ENCODE measurements around the gene PRKN. TPM values are rescaled to one million over a fixed set of nuclear protein-coding genes. Genes with fewer than 3 reads are reported as not detected.

Gene PRKN
- total RNA-seq, 2 donors from 2014 or later: 3.3 to 4.8 TPM

DNA sequence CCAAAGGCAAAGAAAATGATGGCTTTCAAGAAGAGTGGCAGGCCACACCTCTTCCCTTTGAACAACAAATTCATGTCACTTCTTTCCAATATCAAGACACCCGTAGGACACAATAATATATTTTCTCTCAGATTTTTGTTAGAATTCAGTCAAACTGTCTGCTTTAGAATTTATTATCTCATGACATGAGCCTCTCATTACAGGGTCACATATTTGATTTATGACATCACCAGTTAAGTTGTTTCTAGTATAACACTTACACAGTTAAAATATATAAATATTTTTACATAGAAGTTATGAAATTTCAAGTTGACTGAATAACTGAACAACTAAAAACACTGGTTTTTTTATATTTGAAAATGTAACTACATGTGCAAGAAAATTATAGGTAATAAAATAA is 1133.2 kb downstream of the PRKN start:
- TF ChIP-seq, protein P1, sequence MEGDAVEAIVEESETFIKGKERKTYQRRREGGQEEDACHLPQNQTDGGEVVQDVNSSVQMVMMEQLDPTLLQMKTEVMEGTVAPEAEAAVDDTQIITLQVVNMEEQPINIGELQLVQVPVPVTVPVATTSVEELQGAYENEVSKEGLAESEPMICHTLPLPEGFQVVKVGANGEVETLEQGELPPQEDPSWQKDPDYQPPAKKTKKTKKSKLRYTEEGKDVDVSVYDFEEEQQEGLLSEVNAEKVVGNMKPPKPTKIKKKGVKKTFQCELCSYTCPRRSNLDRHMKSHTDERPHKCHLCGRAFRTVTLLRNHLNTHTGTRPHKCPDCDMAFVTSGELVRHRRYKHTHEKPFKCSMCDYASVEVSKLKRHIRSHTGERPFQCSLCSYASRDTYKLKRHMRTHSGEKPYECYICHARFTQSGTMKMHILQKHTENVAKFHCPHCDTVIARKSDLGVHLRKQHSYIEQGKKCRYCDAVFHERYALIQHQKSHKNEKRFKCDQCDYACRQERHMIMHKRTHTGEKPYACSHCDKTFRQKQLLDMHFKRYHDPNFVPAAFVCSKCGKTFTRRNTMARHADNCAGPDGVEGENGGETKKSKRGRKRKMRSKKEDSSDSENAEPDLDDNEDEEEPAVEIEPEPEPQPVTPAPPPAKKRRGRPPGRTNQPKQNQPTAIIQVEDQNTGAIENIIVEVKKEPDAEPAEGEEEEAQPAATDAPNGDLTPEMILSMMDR (conservative IDR thresholded peaks at IDR 0.05): no peak
- Mint-ChIP-seq H3K27ac (no peak overlapping the region), H3K4me1 (peaks cover 8% of the 10 kb centered on the region), H3K36me3 (ENCODE audit: low read depth) (no peaks in the 10 kb centered on the region), H3K9me3 (peaks cover 4% of the 10 kb centered on the region), H3K4me3 (no peak overlapping the region), H3K27me3 (ENCODE audit: insufficient read depth) (no peaks in the 10 kb centered on the region)
- H3K36me3 ChIP-seq (ENCODE audit: control insufficient read depth, insufficient read depth, low read length): no peaks in the 10 kb centered on the region
- no peak overlapping the region for H3K9ac ChIP-seq (ENCODE audit: extremely low read depth, low read length, poor library complexity, severe bottlenecking)
- no peak overlapping the region for H3K4me3 ChIP-seq (ENCODE audit: low read length)
- no peak overlapping the region for H3K27ac ChIP-seq (ENCODE audit: low read depth, low read length)
- no peaks in the 10 kb centered on the region for H3K4me1 ChIP-seq (ENCODE audit: control insufficient read depth, insufficient read depth, low read length)
- H3K27me3 ChIP-seq (ENCODE audit: control insufficient read depth, insufficient read depth, low read length, poor library complexity, severe bottlenecking): no peaks in the 10 kb centered on the region
- H3K9me3 ChIP-seq (ENCODE audit: control insufficient read depth, low read length): peaks cover 11% of the 10 kb centered on the region
- no peak for DNase-seq
- 86 to 100% methylated on average over 1 of the region's 1 CpG for WGBS, 2 experiments (ENCODE audit: insufficient coverage in 1 of 2, insufficient read length in 1 of 2)

DNA sequence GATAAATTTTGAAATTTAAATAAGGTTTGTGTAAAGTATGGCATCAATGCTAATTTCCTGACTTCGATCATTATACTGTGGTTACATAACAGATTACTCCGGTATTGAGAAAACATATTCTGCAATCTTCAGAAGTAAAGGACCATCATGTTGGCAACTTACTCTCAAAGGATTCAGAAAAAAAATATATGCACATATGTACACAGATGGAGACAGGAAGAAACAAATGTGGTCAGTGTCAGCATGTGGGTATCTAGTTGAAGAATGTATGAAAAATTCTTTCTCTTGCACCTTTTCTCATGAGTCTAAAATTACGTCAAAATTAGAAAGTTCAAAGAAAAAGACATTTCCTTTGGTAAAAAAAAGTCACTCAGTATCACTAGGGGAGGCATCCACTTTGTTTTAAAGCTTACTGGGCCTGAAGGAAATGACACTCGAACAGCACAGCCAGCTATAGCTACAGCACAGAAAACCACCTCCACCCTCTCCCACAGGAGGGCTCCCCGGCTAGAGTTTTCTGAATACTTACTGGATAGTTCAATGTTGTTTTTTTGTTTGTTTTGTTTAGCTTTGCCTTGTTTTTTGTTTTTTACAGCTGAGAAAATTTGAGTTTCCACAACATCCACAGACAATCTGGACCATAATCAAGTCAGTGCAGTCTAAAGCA is 1136.5 kb downstream of the PRKN start:
- Histone ChIP-seq H3K9ac (ENCODE audit: extremely low read depth, low read length, poor library complexity, severe bottlenecking) (no peak overlapping the region), H3K9me3 (ENCODE audit: control insufficient read depth, low read length) (no peaks in the 10 kb centered on the region), H3K27me3 (ENCODE audit: control insufficient read depth, insufficient read depth, low read length, poor library complexity, severe bottlenecking) (no peaks in the 10 kb centered on the region), H3K4me3 (ENCODE audit: low read length) (no peak overlapping the region), H3K36me3 (ENCODE audit: control insufficient read depth, insufficient read depth, low read length) (no peaks in the 10 kb centered on the region), H3K27ac (ENCODE audit: low read depth, low read length) (no peak overlapping the region), H3K4me1 (ENCODE audit: control insufficient read depth, insufficient read depth, low read length) (no peaks in the 10 kb centered on the region)
- Mint-ChIP-seq H3K9me3 (no peaks in the 10 kb centered on the region), H3K36me3 (ENCODE audit: low read depth) (no peaks in the 10 kb centered on the region), H3K27me3 (ENCODE audit: insufficient read depth) (no peaks in the 10 kb centered on the region), H3K4me3 (no peak overlapping the region), H3K27ac (no peak overlapping the region), H3K4me1 (no peaks in the 10 kb centered on the region)
- WGBS, 2 experiments (ENCODE audit: insufficient coverage in 1 of 2, insufficient read length in 1 of 2): 76 to 100% methylated on average over 2 to 5 of the region's 5 CpGs
- TF ChIP-seq, protein P1 (conservative IDR thresholded peaks at IDR 0.05): peak; percentile 40
- no peak for DNase-seq

DNA sequence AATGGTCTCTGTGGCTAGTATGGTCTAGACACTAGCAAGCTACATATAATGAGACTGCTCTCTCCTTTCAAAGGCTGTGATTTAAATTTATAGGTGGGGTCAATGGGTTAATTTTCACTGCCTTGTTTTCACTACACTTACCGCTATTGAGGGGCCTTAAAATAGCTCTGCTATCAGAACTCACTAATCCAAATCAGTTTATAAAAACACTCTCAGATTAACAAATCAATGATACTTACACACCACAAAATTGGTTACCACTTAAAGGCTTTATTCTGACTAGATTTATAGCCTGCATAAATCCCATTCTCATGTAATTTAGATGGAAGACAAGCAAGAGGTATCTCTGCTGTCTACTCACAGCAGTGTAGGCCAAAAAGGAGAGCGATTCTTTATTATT is 1140.7 kb downstream of the PRKN start:
- no peaks in the 10 kb centered on the region for H3K4me1 Mint-ChIP-seq
- H3K27ac Mint-ChIP-seq: no peak overlapping the region
- no peaks in the 10 kb centered on the region for H3K9me3 Mint-ChIP-seq
- Histone ChIP-seq H3K27me3 (ENCODE audit: control insufficient read depth, insufficient read depth, low read length, poor library complexity, severe bottlenecking) (no peaks in the 10 kb centered on the region), H3K27ac (ENCODE audit: low read depth, low read length) (no peak overlapping the region), H3K9me3 (ENCODE audit: control insufficient read depth, low read length) (no peaks in the 10 kb centered on the region), H3K4me1 (ENCODE audit: control insufficient read depth, insufficient read depth, low read length) (no peaks in the 10 kb centered on the region), H3K4me3 (ENCODE audit: low read length) (no peak overlapping the region), H3K36me3 (ENCODE audit: control insufficient read depth, insufficient read depth, low read length) (no peaks in the 10 kb centered on the region), H3K9ac (ENCODE audit: extremely low read depth, low read length, poor library complexity, severe bottlenecking) (no peak overlapping the region)
- TF ChIP-seq, protein P1 (conservative IDR thresholded peaks at IDR 0.05): no peak
- no peaks in the 10 kb centered on the region for H3K27me3 Mint-ChIP-seq (ENCODE audit: insufficient read depth)
- H3K4me3 Mint-ChIP-seq: no peak overlapping the region
- no peaks in the 10 kb centered on the region for H3K36me3 Mint-ChIP-seq (ENCODE audit: low read depth)
- no peak for DNase-seq
- WGBS, 2 experiments (ENCODE audit: insufficient coverage in 1 of 2, insufficient read length in 1 of 2): 90 to 95% methylated on average over 2 of the region's 2 CpGs

All from endodermal cell (in vitro differentiated cells).